Right lobe of liver (tissue), 6 donors: ENCODE data around the gene DMBX1. TPM values are rescaled to one million over a fixed set of nuclear protein-coding genes. Genes with fewer than 3 reads are reported as not detected.

ENCODE experiments used
- ATAC-seq, 4 donors: fragments of 200-7000 bp; cut with Tn5 transposase; one replicate each; pipeline ENCODE4 v1.9.1; 2020; ENCODE audit warnings: mild to moderate bottlenecking in 4 of 4, moderate library complexity in 4 of 4
- DNase-seq, 3 donors: peaks; one replicate each; pipeline ENCODE4 v3.0.0-alpha.2; 2020
- H3K27ac ChIP-seq, 3 donors: fragments of 200-600 bp; one replicate each; pipeline ENCODE4 v1.8.0; 2022
- H3K27me3 ChIP-seq, 2 donors: fragments of 200-600 bp; one replicate each; pipeline ENCODE4 v1.8.0; 2022
- H3K36me3 ChIP-seq, 4 donors: fragments of 200-600 bp; sonication (generic) in 1 of 4; one replicate each; pipeline versions ENCODE4 v1.5.1 to v1.8.0; 2017 to 2022; ENCODE audit warnings: control low read depth in 1 of 4
- H3K4me1 ChIP-seq, 4 donors: fragments of 200-600 bp; sonication (generic) in 1 of 4; one replicate each; pipeline versions ENCODE4 v1.5.1 to v1.8.0; 2017 to 2022; ENCODE audit warnings: control low read depth in 1 of 4
- H3K4me3 ChIP-seq, 3 donors: fragments of 200-600 bp; one replicate each; pipeline ENCODE4 v1.8.0; 2022
- H3K9me3 ChIP-seq, 4 donors: fragments of 200-600 bp; sonication (generic) in 1 of 4; one replicate each; pipeline versions ENCODE4 v1.5.1 to v1.8.0; 2017 to 2022; ENCODE audit warnings: control low read depth in 1 of 4
- CTCF ChIP-seq, 4 donors: fragments of 200-600 bp in 3 of 4; fragments of 450-650 bp in 1 of 4; IDR thresholded peaks; one replicate each; pipeline versions ENCODE4 v1.5.1 to v1.8.0; 2016 to 2022; ENCODE audit warnings: antibody characterized with exemption in 4 of 4, mild to moderate bottlenecking in 2 of 4
- POLR2A ChIP-seq: fragments of 450-650 bp; IDR thresholded peaks from one replicate; pipeline ENCODE4 v1.6.1; 2017; ENCODE audit warnings: antibody characterized with exemption, mild to moderate bottlenecking
- WGBS: methylation state at CpG from one replicate; pipeline ENCODE4 v1.1.6; 2018; ENCODE audit warnings: low coverage, low lambda C conversion rate; ENCODE audit not compliant: insufficient coverage; ENCODE audit errors: missing lambda C conversion rate; 5-methylcytosine and 5-hydroxymethylcytosine counted together
- intact Hi-C, 2 donors: fragments of 100-400 bp; cut with DNase I; formaldehyde crosslinking; loops; one replicate each; pipeline versions ENCODE4 v1.11.2 to v1.14.1; 2022
- total RNA-seq, 6 experiments: library from RNA; depleted of rRNA in 2 of 6; stranded (reverse); fragments of >200 nt in 2 of 6; fragmentation: NEBNext Ultra II Directional in 3 of 6; extraction: Animal tissue kit (Norgen Biotek cat#: 25700) in 3 of 6; gene quantifications; one replicate each; pipeline versions ENCODE4 v1.1.0 to v1.2.4, GENCODE V29; 2016 to 2023
- donor health status: DM: no; HTN: yes; CAD: no.
- donor health status: DM: no; HTN: no; CAD: no.
- donor health status: DM: no; HTN: no; CAD: no.
- donor health status: DM: no; HTN: yes; CAD: no.
- donor health status: DM: no; HTN: yes; CAD: no.

DMBX1 gene
- total RNA-seq, 6 experiments from 2014 or later: not detected

GRCh38 chr1:46536527-46536926 is 46.9 kb downstream of the DMBX1 start:
- H3K4me1 ChIP-seq: peaks cover 0 to 4% (median 0%) of the 10 kb centered on the region in 4 donors
- no peak for TF ChIP-seq POLR2A
- TF ChIP-seq CTCF (IDR thresholded peaks at IDR 0.05): no peak
- WGBS: 87% methylated on average over 1 of the region's 1 CpG
- intact Hi-C loops: no loop called here
- DNase-seq (no peak), ATAC-seq (no peak)
- no peaks in the 10 kb centered on the region for H3K9me3 ChIP-seq
- no peaks in the 10 kb centered on the region for H3K36me3 ChIP-seq
- H3K27ac ChIP-seq: no peak overlapping the region
- no peaks in the 10 kb centered on the region for H3K27me3 ChIP-seq
- H3K4me3 ChIP-seq: no peak overlapping the region

GRCh38 chr1:46537651-46538050 is 48.0 kb downstream of the DMBX1 start:
- 60% methylated on average over 2 of the region's 2 CpGs for WGBS
- Histone ChIP-seq H3K4me1 (peaks cover 0 to 4% (median 0%) of the 10 kb centered on the region in 4 donors), H3K36me3 (no peaks in the 10 kb centered on the region), H3K4me3 (no peak overlapping the region), H3K9me3 (no peaks in the 10 kb centered on the region), H3K27me3 (no peaks in the 10 kb centered on the region), H3K27ac (no peak overlapping the region)
- TF ChIP-seq CTCF (IDR thresholded peaks at IDR 0.05): no peak
- TF ChIP-seq POLR2A: no peak
- ATAC-seq (no peak), DNase-seq (no peak)
- intact Hi-C loops: no loop called here

- no peak overlapping the region for H3K27ac ChIP-seq
- TF ChIP-seq POLR2A: no peak
- no peak for TF ChIP-seq CTCF (IDR thresholded peaks at IDR 0.05)
- H3K9me3 ChIP-seq: no peaks in the 10 kb centered on the region
- no peaks in the 10 kb centered on the region for H3K27me3 ChIP-seq
- H3K4me3 ChIP-seq: no peak overlapping the region
- no CpG with 5 or more reads among the region's 2 CpGs for WGBS
- DNase-seq (no peak), ATAC-seq (no peak)
- no peaks in the 10 kb centered on the region for H3K36me3 ChIP-seq
- intact Hi-C loops: no loop called here
- peaks cover 0 to 4% (median 0%) of the 10 kb centered on the region in 4 donors for H3K4me1 ChIP-seq
These were observed 48.5 kb downstream of the DMBX1 start for GRCh38 chr1:46538147-46538546.

Other genes with a start within 250 kb of the DMBX1 start
- 1 to 10 TPM in 1 of 6 experiments, under 1 TPM in 5; 0.27 to 2.5 (median 0.70) TPM for gene RAD54L, start 242.1 kb upstream of the DMBX1 start, total RNA-seq
- 10 to 100 TPM; 24.4 to 37.0 (median 29.0) TPM for gene LRRC41, start 186.2 kb upstream of the DMBX1 start, total RNA-seq
- gene UQCRH, start 186.1 kb upstream of the DMBX1 start, total RNA-seq: 100 to 1,000 TPM in 2 of 6 experiments, 10 to 100 TPM in 4; 71.6 to 244 (median 90.4) TPM
- 10 to 100 TPM in 5 of 6 experiments, 1 to 10 TPM in 1; 8.5 to 13.0 (median 12.2) TPM for gene NSUN4, start 149.0 kb upstream of the DMBX1 start, total RNA-seq
- 10 to 100 TPM; 26.6 to 48.7 (median 33.5) TPM for gene FAAH, start 95.5 kb upstream of the DMBX1 start, total RNA-seq
- gene KNCN, start 61.8 kb downstream of the DMBX1 start, total RNA-seq: not detected
- 10 to 100 TPM; 17.5 to 27.2 (median 20.8) TPM for gene MKNK1, start 114.4 kb downstream of the DMBX1 start, total RNA-seq
- gene MOB3C, start 127.0 kb downstream of the DMBX1 start, total RNA-seq: 1 to 10 TPM; 2.6 to 6.3 (median 5.7) TPM
- 10 to 100 TPM; 34.9 to 57.1 (median 42.1) TPM for gene ATPAF1, start 178.5 kb downstream of the DMBX1 start, total RNA-seq
- not detected for gene TEX38, start 182.0 kb downstream of the DMBX1 start, total RNA-seq
- gene EFCAB14, start 229.3 kb downstream of the DMBX1 start, total RNA-seq: 10 to 100 TPM; 41.5 to 56.9 (median 43.5) TPM